ENCODE measurements around the gene IGSF9. TPM values are rescaled to one million over a fixed set of nuclear protein-coding genes. Genes with fewer than 3 reads are reported as not detected.
A peak's percentile ranks its signal among the peaks of the same experiment; 100 is the strongest.

The IGSF9 gene
- total RNA-seq, 1 donor from 2014 or later: 17.0 TPM

DNA sequence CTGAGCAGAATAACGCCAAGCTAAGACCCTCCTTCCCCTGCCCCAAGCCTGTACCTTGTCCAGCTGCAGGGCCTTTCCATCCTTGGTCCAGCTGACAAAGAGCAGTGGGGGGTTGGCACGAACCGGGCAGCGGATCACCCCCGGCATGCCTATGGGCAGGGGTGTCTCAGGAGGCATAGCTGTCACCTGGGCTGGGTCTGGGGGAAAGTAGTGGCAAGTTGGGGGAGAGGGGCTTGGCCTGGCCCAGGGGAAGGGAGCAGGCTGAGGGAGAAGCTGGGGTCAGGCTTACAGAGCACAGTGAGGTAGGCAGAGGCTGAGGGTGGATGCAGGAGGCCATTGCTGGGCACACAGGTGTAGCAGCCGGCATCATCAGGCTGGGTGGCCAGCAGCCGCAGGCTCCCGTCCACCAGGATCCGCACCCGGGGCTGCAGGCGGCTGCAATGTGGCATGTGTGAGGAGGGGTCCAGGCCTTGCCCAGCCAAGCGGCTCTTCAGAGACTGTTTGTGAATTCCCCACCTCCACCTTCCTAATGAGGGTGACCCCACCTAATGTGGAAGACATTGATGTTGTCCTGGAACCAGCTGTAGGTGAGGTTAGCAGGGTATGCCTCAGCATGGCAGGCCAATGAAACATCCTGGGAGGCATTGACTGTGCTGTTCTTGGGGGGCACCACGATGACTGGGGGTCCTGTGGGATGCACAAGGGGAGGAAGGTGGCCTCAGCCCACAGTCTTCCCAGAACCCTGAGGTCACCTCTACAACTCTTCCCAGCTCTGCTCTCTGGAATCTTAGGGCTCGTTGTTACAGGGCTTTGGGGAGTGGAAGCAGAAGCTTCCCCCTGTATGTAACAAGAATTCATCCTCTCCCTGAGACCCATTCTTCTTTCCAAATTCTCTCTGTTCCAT, 11.0 kb downstream of the IGSF9 start:
- DNase-seq (ENCODE audit: low spot score) (no peak), ATAC-seq (no peak)

- DNase-seq (ENCODE audit: low spot score) (no peak), ATAC-seq (no peak)
Observed at GRCh38 chr1:159933347-159933746, 12.1 kb downstream of the IGSF9 start.

GRCh38 chr1:159932296-159933285, 12.8 kb downstream of the IGSF9 start:
- ATAC-seq (no peak), DNase-seq (ENCODE audit: low spot score) (no peak)

DNA sequence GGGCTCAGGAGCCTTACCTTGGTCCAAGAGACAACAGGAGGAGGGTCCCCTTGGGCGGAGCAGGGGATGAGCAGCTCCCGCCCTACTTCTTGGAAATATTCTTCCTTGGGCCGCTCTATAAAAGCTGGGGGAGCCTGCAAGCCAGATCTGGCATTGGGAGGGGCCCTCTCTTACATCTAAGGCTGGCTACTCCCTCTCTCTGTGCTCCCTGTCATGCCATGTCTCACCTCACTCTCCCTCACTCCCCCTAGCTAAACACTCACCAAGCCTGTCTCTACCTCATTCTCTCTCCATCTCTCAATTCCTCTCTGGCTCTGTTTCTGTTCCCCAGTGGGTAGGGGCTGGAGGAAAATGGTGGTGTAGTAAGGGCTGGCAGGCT, 13.6 kb downstream of the IGSF9 start:
- DNase-seq (ENCODE audit: low spot score): no peak
- no peak for ATAC-seq

DNA sequence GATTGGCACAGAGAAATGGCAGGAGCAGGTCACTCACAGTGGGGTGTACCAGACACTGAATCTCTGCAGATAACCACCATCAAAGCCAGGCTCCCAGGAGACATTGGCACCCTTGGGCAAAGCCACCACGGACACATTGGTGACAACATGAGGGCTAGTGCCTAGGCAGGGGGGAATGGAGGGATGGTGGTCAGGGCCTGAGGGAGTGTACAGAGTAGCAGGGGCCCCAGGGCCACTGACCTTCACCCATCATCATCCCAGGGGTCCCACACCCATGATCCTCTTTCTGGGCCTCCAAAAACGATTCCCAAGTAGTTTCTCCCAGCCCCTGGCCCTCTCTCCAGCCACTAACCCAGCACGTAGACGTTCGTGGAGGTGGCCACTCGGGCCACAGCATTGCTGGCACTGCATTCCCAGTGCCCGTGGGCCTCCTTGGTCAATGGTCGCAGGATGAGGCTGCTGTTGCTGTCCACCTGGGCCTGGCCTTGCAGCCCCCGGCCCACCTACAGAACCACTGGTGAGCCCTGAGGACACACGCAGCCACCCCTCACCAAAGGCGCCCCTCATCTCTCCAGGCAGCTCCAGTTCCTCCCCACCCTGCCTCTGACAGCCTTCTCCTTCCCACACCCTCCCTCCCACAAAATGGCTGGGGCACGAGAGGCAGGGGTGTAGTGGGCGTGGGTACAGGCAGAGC, 14.2 kb downstream of the IGSF9 start:
- no peak for DNase-seq (ENCODE audit: low spot score)

DNA sequence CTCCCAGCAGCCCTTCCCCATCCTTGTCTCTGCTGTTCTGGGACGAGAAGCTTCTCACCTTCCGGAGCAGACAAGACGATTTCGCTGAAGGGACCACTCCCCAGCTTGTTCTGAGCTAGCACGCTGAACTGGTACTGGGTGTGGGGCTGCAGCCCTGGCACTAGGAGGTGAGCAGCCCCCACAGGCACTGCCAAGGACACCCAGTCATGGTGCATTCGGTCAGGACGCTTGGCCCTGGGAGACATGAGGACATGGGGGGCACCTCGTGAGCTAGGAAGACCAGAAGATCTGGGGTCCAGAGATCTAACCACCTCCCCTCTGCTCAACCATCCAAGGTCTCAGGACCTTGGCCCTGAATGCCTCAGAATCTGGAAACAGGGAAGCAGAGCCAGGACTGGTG, 14.8 kb downstream of the IGSF9 start:
- ATAC-seq (no peak), DNase-seq (ENCODE audit: low spot score) (no peak)

More for the DNA sequence above, 14.2 kb downstream of the IGSF9 start:
- ATAC-seq: no peak

DNA sequence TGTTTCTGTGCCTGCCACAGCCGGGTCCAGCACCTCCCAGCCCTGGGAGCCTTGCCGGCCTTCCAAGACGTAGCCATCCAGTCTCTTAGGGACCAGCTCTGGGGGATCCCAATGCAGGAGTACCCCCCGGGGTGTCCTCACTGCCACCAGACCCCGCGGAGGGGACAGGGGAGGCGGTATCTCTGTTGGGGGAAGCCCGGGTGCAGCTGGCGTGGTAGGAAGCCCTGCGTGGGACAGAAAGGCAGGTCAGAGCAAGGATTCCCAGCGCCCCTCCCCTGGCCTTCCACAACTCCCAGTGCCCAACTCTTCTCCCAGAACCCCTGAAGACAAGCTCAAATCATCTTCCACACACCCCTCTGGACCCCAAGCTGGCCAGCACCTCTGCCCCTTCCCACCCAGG, 15.2 kb downstream of the IGSF9 start:
- ATAC-seq (no peak), DNase-seq (ENCODE audit: low spot score) (no peak)

- DNase-seq (ENCODE audit: low spot score): no peak
- no peak for ATAC-seq
Observed at GRCh38 chr1:159929155-159930051, 16.0 kb downstream of the IGSF9 start.

DNA sequence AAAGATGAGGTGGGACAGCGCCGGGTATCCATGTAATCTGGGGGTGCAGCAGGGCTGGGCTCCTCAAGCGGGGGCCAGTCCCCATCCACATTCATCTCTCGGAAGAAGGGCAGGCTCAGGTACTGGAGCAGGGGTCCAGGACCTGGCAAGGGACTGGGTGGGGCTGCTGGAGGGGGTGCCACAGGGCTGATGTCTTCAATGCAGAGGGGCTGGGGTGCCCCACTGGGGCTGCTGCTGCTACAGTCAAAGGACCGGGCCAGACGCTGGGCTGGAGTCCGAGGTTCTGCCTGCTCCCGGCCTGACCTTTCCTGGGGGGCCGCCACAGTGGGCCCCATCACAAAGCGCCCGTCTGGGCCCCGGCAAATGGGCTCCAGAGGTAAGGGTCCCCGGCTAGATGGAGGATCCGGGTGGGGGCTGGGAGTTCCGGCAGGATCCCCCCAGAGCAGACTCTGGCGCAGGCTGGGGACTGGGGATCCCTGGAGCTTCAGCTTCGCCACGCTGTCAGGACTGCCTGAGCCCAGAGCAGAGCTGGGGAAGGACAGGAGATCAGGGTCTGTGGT, 16.8 kb downstream of the IGSF9 start:
- ATAC-seq: no peak
- DNase-seq (ENCODE audit: low spot score): no peak

DNA sequence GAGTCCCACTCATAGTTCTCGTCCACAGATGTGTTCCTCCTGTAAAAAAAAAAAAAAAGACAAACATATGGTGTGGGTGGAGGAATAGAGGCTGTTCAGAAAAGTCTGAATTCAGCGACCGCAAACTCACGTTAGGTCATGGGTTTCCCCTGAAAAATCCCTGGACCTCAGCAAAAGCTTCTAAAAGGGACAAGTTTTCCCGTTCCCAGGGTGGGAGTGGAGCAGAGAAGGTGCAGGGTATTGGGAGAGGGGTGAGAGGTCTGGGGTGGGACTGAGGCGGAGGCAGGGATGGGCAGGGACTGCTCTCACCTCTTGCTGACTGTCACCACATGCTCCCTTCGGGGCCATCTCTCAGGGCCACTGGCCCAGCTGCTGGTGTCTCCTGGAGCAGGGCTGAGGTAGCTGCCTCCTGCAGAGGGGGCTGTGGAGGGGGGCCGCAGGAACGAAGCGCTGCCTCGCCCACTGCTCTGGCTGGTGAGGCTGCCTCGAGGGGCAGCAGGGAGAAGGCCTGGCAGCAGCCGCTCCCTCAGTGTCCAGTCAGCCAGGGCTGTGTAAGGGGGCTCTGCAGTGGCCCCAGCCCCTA, 17.5 kb downstream of the IGSF9 start:
- ATAC-seq: no peak
- no peak for DNase-seq (ENCODE audit: low spot score)

DNA sequence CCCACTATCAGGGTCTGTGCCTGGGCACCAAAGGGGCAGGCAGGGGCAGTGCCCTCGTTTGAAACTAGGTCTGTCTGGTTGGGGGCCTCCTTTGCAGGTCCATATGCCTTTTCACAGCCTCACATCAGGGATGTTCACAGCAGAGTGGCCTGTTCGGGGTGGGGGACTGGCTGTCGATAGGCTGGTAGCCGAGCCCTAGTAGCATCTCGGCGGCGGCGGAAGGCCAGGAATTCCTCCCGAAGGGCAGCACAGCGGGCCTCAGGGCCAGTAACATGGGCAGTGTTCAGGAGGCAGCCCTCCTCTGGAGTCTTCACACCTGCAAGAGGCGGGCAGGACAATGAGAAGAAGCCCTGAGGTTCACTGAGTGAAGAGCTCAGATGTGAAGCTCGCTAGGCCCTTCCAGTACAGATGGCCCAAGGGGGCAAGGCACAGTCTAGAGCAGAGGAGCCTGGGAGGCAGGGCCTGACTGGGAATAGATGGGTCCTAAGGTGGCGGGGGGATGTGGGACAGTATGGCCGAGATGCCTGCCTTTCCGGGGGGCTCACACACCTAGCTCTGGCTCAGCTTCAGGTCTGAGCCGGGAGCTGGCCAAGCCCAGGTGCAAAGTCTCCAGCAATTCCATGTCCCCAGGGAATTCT, 18.1 kb downstream of the IGSF9 start:
- DNase-seq (ENCODE audit: low spot score): no peak
- no peak for ATAC-seq

GRCh38 chr1:159925719-159926078, 19.7 kb downstream of the IGSF9 start:
- DNase-seq (ENCODE audit: low spot score) (peak; percentile 58), ATAC-seq (peak; percentile 1)

GRCh38 chr1:159924791-159925718, 20.4 kb downstream of the IGSF9 start, which contains the start of gene TAGLN2:
TAGLN2 (minus strand) TSS chr1:159925507; CDS start chr1:159920509, 4,998 bp downstream.
- peak; percentile 75 for ATAC-seq
- DNase-seq (ENCODE audit: low spot score): peak; percentile 89

DNA sequence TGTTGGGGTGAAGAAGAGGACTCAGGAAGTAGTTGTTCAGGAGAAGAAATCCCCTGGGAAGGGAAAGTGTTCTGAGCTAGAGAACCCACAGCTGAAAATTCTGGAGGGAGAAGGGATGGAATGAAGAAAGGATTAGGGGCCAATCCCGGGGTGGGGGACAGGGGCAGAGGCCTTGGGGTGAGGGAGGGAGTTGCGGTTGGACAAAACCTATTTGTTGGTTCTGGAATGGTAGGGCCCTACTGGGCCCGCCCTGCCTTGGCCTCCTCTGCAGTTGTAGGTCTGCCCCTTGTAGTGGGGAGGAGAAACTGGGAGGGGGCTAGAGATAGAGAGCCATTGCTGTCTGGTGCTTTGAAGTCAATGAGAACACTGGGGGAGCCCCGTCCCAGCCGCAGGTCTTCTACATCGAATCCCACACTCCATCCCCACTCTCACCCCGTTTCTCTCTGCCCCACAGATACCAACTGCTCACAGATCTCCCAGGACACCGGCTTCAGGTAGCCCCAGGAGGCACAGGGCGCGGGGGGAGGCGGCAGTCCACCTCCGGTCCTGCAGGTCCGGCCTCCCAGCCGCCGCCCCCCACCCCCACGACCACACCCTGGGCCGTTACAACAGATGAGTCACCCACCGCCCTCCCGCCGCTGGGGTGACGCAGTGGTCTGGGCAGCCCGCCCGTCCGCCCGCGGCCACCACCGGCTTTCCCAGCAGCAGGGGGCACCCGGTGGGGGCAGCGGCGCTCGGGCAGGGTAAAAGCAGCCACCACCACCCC, 21.2 kb downstream of the IGSF9 start:
- ATAC-seq: peak; percentile 19
- DNase-seq (ENCODE audit: low spot score): peak; percentile 74

- DNase-seq (ENCODE audit: low spot score) (peak; percentile 69), ATAC-seq (peak; percentile 25)
Observed at GRCh38 chr1:159923203-159924024, 22.0 kb downstream of the IGSF9 start.
